ENCODE data around the gene RBM7. TPM values are rescaled to one million over a fixed set of nuclear protein-coding genes. Genes with fewer than 3 reads are reported as not detected.

The RBM7 gene
- polyA plus RNA-seq, 1 donor (not counting 4 experiments of a cell fraction or from before 2014, with no cell fraction given): 38.2 TPM

GRCh38 chr11:114440121-114440860 lies 39.8 kb downstream of the RBM7 start:
- FAIRE-seq (peak; percentile 60), DNase-seq (ENCODE audit: low read depth, low spot score) (no peak)
- H2AFZ ChIP-seq (ENCODE audit: control insufficient read depth, low read length): peak overlapping the region; percentile 93
- peak overlapping the region; percentile 70 for H3K4me2 ChIP-seq (ENCODE audit: control insufficient read depth, extremely low read depth, insufficient read depth, low read depth, low read length)
- H3K36me3 ChIP-seq (ENCODE audit: control insufficient read depth in 2 of 2, extremely low read depth in 1 of 2, insufficient read depth in 2 of 2, low read length in 2 of 2): peaks cover 8 to 13% of the 10 kb centered on the region in 2 experiments
- H3K4me1 ChIP-seq (ENCODE audit: control insufficient read depth, extremely low read depth, insufficient read depth, low read length): peaks cover 20% of the 10 kb centered on the region
- no peaks in the 10 kb centered on the region for H3K9me3 ChIP-seq (ENCODE audit: control insufficient read depth, low read depth, low read length)
- H3K27me3 ChIP-seq (ENCODE audit: control insufficient read depth, extremely low read depth, insufficient read depth, low read length): no peaks in the 10 kb centered on the region
- peak overlapping the region; percentile 94 for H3K9ac ChIP-seq (ENCODE audit: control insufficient read depth, extremely low read depth, insufficient read depth, low read length)
- TF ChIP-seq CTCF (optimal IDR thresholded peaks at IDR 0.05 in 1 of 3, IDR thresholded peaks at IDR 0.05 in 1 of 3, conservative IDR thresholded peaks at IDR 0.05 in 1 of 3; ENCODE audit: extremely low read depth in 1 of 3, insufficient read depth in 2 of 3, low read length in 3 of 3): peak in 1 of 3 experiments; percentile 18
- no peak for TF ChIP-seq EZH2 (IDR thresholded peaks at IDR 0.05; ENCODE audit: low read length)
- no peaks in the 10 kb centered on the region for H3K9me1 ChIP-seq (ENCODE audit: control insufficient read depth, extremely low read depth, insufficient read depth, low read length)
- H4K20me1 ChIP-seq (ENCODE audit: control insufficient read depth, extremely low read depth, insufficient read depth, low read length): no peaks in the 10 kb centered on the region
- H3K27ac ChIP-seq (ENCODE audit: control insufficient read depth, insufficient read depth, low read length): peak overlapping the region; percentile 74
- dilution Hi-C loops (cut with MboI; ENCODE audit: extremely low pct_ligation_motif_present, low sequenced_read_pairs): no loop called here
- peak overlapping the region; percentile 73 to 100 (median 82) for H3K4me3 ChIP-seq (ENCODE audit: control insufficient read depth in 2 of 3, extremely low read depth in 1 of 3, insufficient read depth in 2 of 3, low read depth in 1 of 3, low read length in 3 of 3)
- peaks cover 59% of the 10 kb centered on the region for H3K79me2 ChIP-seq (ENCODE audit: control insufficient read depth, insufficient read depth, low read length)

- H2AFZ ChIP-seq (ENCODE audit: control insufficient read depth, low read length): no peak overlapping the region
- H3K9ac ChIP-seq (ENCODE audit: control insufficient read depth, extremely low read depth, insufficient read depth, low read length): no peak overlapping the region
- no peak overlapping the region for H3K27ac ChIP-seq (ENCODE audit: control insufficient read depth, insufficient read depth, low read length)
- DNase-seq (ENCODE audit: low read depth, low spot score) (no peak), FAIRE-seq (no peak)
- H3K9me3 ChIP-seq (ENCODE audit: control insufficient read depth, low read depth, low read length): no peaks in the 10 kb centered on the region
- no peaks in the 10 kb centered on the region for H3K9me1 ChIP-seq (ENCODE audit: control insufficient read depth, extremely low read depth, insufficient read depth, low read length)
- H3K36me3 ChIP-seq (ENCODE audit: control insufficient read depth in 2 of 2, extremely low read depth in 1 of 2, insufficient read depth in 2 of 2, low read length in 2 of 2): peaks cover 10 to 13% of the 10 kb centered on the region in 2 experiments
- peaks cover 20% of the 10 kb centered on the region for H3K4me1 ChIP-seq (ENCODE audit: control insufficient read depth, extremely low read depth, insufficient read depth, low read length)
- dilution Hi-C loops (cut with MboI; ENCODE audit: extremely low pct_ligation_motif_present, low sequenced_read_pairs): no loop called here
- peak overlapping the region in 1 of 3 experiments; percentile 73 for H3K4me3 ChIP-seq (ENCODE audit: control insufficient read depth in 2 of 3, extremely low read depth in 1 of 3, insufficient read depth in 2 of 3, low read depth in 1 of 3, low read length in 3 of 3)
- H3K4me2 ChIP-seq (ENCODE audit: control insufficient read depth, extremely low read depth, insufficient read depth, low read depth, low read length): peak overlapping the region; percentile 70
- TF ChIP-seq CTCF (optimal IDR thresholded peaks at IDR 0.05 in 1 of 3, IDR thresholded peaks at IDR 0.05 in 1 of 3, conservative IDR thresholded peaks at IDR 0.05 in 1 of 3; ENCODE audit: extremely low read depth in 1 of 3, insufficient read depth in 2 of 3, low read length in 3 of 3) (no peak), EZH2 (IDR thresholded peaks at IDR 0.05; ENCODE audit: low read length) (no peak)
- no peaks in the 10 kb centered on the region for H3K27me3 ChIP-seq (ENCODE audit: control insufficient read depth, extremely low read depth, insufficient read depth, low read length)
- H4K20me1 ChIP-seq (ENCODE audit: control insufficient read depth, extremely low read depth, insufficient read depth, low read length): no peaks in the 10 kb centered on the region
- peaks cover 68% of the 10 kb centered on the region for H3K79me2 ChIP-seq (ENCODE audit: control insufficient read depth, insufficient read depth, low read length)
Measured at GRCh38 chr11:114440971-114441763, 40.7 kb downstream of the RBM7 start.
